SK-N-SH (cell line): ENCODE measurements around the gene LRP11.

Source experiments
- CTCF ChIP-seq: fragments of 200-600 bp; sonication (generic); IDR thresholded peaks from 2 replicates; pipeline ENCODE4 v1.6.1; 2017; ENCODE audit warnings: antibody characterized with exemption, mild to moderate bottlenecking, moderate library complexity
- ELF1 ChIP-seq: IDR thresholded peaks from 2 replicates; pipeline ENCODE4 v1.4.0; 2012
- EZH2phosphoT487 ChIP-seq: fragments of 200-600 bp; sonication (generic); IDR thresholded peaks from 2 replicates; pipeline ENCODE4 v1.6.1; 2017; ENCODE audit warnings: low read depth, mixed run types, mild to moderate bottlenecking, antibody characterized with exemption, moderate library complexity, borderline replicate concordance
- JUND ChIP-seq: IDR thresholded peaks from 2 replicates; pipeline ENCODE4 v1.4.0; 2012
- MAX ChIP-seq: IDR thresholded peaks from 2 replicates; pipeline ENCODE4 v1.4.0; 2012; ENCODE audit warnings: low read depth
- POLR2AphosphoS5 ChIP-seq: IDR thresholded peaks from 2 replicates; pipeline ENCODE4 v1.6.1; 2012; ENCODE audit warnings: low read depth, low read length
- RAD21 ChIP-seq: IDR thresholded peaks from 2 replicates; pipeline ENCODE4 v1.6.1; 2012; ENCODE audit warnings: mild to moderate bottlenecking, low read length
- REST ChIP-seq: IDR thresholded peaks from 2 replicates; pipeline ENCODE4 v1.6.1; 2012; ENCODE audit warnings: mild to moderate bottlenecking, low read depth, low read length, moderate library complexity
- RFX5 ChIP-seq: IDR thresholded peaks from 2 replicates; pipeline ENCODE4 v1.6.1; 2012; ENCODE audit warnings: mild to moderate bottlenecking, improper control_type of control experiment, low read length
- SMC3 ChIP-seq: IDR thresholded peaks from 2 replicates; pipeline ENCODE4 v1.6.1; 2012; ENCODE audit warnings: low read depth, low read length, improper control_type of control experiment

- TF ChIP-seq EZH2phosphoT487 (no peak), CTCF (no peak), SMC3 (no peak), JUND (no peak), POLR2AphosphoS5 (no peak), REST (no peak), RFX5 (no peak), RAD21 (no peak), MAX (no peak), ELF1 (no peak)
Measured at GRCh38 chr6:149884215-149884614, 20.1 kb upstream of the LRP11 start.
